ENCODE results near the gene HELZ. TPM values are rescaled to one million over a fixed set of nuclear protein-coding genes. Genes with fewer than 3 reads are reported as not detected.

The HELZ gene
- total and polyA plus RNA-seq, 5 donors = 5.6 to 43.9 (median 37.2) TPM

GRCh38 chr17:67021743-67022450 lies 223.1 kb downstream of the HELZ start:
- intact Hi-C loops (cut with DNase I) = no loop called here
- Histone ChIP-seq H3K27me3 (ENCODE audit: control insufficient read depth, insufficient read depth) (no peaks in the 10 kb centered on the region), H3K4me1 (ENCODE audit: control insufficient read depth, insufficient read depth, low read length) (no peaks in the 10 kb centered on the region), H3K9me3 (ENCODE audit: control insufficient read depth, low read length) (no peaks in the 10 kb centered on the region), H3K27ac (ENCODE audit: low read length) (no peak overlapping the region), H3K4me3 (ENCODE audit: low read length) (no peak overlapping the region)
- WGBS = 79% methylated on average over 16 of the region's 16 CpGs
- ATAC-seq = no peak
- no peak for DNase-seq

GRCh38 chr17:67021196-67021595 lies 223.8 kb downstream of the HELZ start:
- 90% methylated on average over 7 of the region's 7 CpGs for WGBS
- no peaks in the 10 kb centered on the region for H3K9me3 ChIP-seq (ENCODE audit: control insufficient read depth, low read length)
- DNase-seq (no peak), ATAC-seq (no peak)
- no peaks in the 10 kb centered on the region for H3K4me1 ChIP-seq (ENCODE audit: control insufficient read depth, insufficient read depth, low read length)
- H3K4me3 ChIP-seq (ENCODE audit: low read length) = no peak overlapping the region
- H3K27ac ChIP-seq (ENCODE audit: low read length) = no peak overlapping the region
- intact Hi-C loops (cut with DNase I) = no loop called here
- H3K27me3 ChIP-seq (ENCODE audit: control insufficient read depth, insufficient read depth) = no peaks in the 10 kb centered on the region

Other genes starting within 250 kb of the HELZ start
- not detected for gene CACNG1, start 200.6 kb downstream of the HELZ start, total RNA-seq
- not detected for gene CACNG1, start 200.6 kb downstream of the HELZ start, polyA plus RNA-seq
- 10 to 100 TPM; 47.2 to 59.5 (median 51.4) TPM for gene PSMD12, start 121.4 kb upstream of the HELZ start, total RNA-seq
- gene PSMD12, start 121.4 kb upstream of the HELZ start, polyA plus RNA-seq = 26.7 TPM
- 10 to 100 TPM; 17.0 to 29.7 (median 24.9) TPM for gene PITPNC1, start 132.1 kb upstream of the HELZ start, total RNA-seq
- gene PITPNC1, start 132.1 kb upstream of the HELZ start, polyA plus RNA-seq = 8.6 TPM